WTC11 (cell line): ENCODE measurements around the gene NLGN1. TPM values are rescaled to one million over a fixed set of nuclear protein-coding genes. Genes with fewer than 3 reads are reported as not detected.
A peak's percentile ranks its signal among the peaks of the same experiment; 100 is the strongest.

ENCODE experiments used
- ATAC-seq: fragments of 200-7000 bp; cut with Tn5 transposase; 2 replicates; pipeline ENCODE4 v1.10.0; 2021; ENCODE audit warnings: mild to moderate bottlenecking, moderate library complexity
- CTCF ChIA-PET: fragments of 300-600 bp; sonication (Branson Sonifier 250); formaldehyde crosslinking; loops from one replicate; lab custom pipeline; 2021; ENCODE audit warnings: antibody characterized with exemption; lab: Charles Lee
- POLR2A ChIA-PET: fragments of 350-600 bp; sonication (Branson Sonifier 250); formaldehyde crosslinking; loops from one replicate; lab custom pipeline; 2021; ENCODE audit warnings: antibody characterized with exemption; lab: Charles Lee
- DNase-seq: peaks from one replicate; pipeline ENCODE4 v3.0.0; 2021; ENCODE audit warnings: low spot score
- H3K27ac Mint-ChIP-seq: 2 replicates; pipeline ENCODE4 v1.8.0; 2021; ENCODE audit warnings: mixed read lengths
- H3K27me3 Mint-ChIP-seq: 2 replicates; pipeline ENCODE4 v1.8.0; 2021; ENCODE audit warnings: low read depth, mild to moderate bottlenecking, moderate library complexity, mixed read lengths
- H3K36me3 Mint-ChIP-seq: 2 replicates; pipeline ENCODE4 v1.8.0; 2021; ENCODE audit warnings: mixed read lengths
- H3K4me1 Mint-ChIP-seq: 2 replicates; pipeline ENCODE4 v1.8.0; 2022; ENCODE audit warnings: mixed read lengths
- H3K4me3 Mint-ChIP-seq: 2 replicates; pipeline ENCODE4 v1.8.0; 2021; ENCODE audit warnings: mild to moderate bottlenecking, moderate library complexity, mixed read lengths
- H3K9me3 Mint-ChIP-seq: 2 replicates; pipeline ENCODE4 v1.8.0; 2021; ENCODE audit warnings: mixed read lengths
- AR ChIP-seq: fragments of 250-450 bp; sonication (Bioruptor Pico); IDR thresholded peaks from 2 replicates; pipeline ENCODE4 v1.9.0; 2021; ENCODE audit warnings: mild to moderate bottlenecking
- ATF2 ChIP-seq: sonication (generic); formaldehyde crosslinking; IDR thresholded peaks from 2 replicates; pipeline ENCODE4 v1.8.1; 2022; ENCODE audit warnings: low read depth, missing genetic modification reagents, borderline replicate concordance
- CDX4 ChIP-seq: fragments of 250-450 bp; sonication (Bioruptor Pico); IDR thresholded peaks from 2 replicates; pipeline ENCODE4 v1.9.0; 2021; ENCODE audit warnings: moderate library complexity, mild to moderate bottlenecking, inconsistent platforms, borderline replicate concordance
- CREB1 ChIP-seq: sonication (generic); formaldehyde crosslinking; IDR thresholded peaks from 2 replicates; pipeline ENCODE4 v1.8.0; 2023; ENCODE audit warnings: mild to moderate bottlenecking, missing genetic modification reagents
- ELF4 ChIP-seq: sonication (generic); formaldehyde crosslinking; IDR thresholded peaks from 2 replicates; pipeline ENCODE4 v1.8.1; 2022; ENCODE audit warnings: low read depth, mild to moderate bottlenecking, moderate library complexity, missing genetic modification reagents
- ETV6 ChIP-seq: sonication (generic); formaldehyde crosslinking; IDR thresholded peaks from 2 replicates; pipeline ENCODE4 v1.8.1; 2022; ENCODE audit warnings: mild to moderate bottlenecking, missing genetic modification reagents
- FOXP1 ChIP-seq: sonication (generic); formaldehyde crosslinking; IDR thresholded peaks from 2 replicates; pipeline ENCODE4 v1.8.0; 2022; ENCODE audit warnings: missing genetic modification reagents, mild to moderate bottlenecking, moderate library complexity, borderline replicate concordance
- GRHL2 ChIP-seq: fragments of 250-450 bp; sonication (Bioruptor Pico); IDR thresholded peaks from 2 replicates; pipeline ENCODE4 v1.8.0; 2022; ENCODE audit warnings: mild to moderate bottlenecking, moderate library complexity; ENCODE audit not compliant: insufficient replicate concordance, severe bottlenecking
- IRF1 ChIP-seq: sonication (generic); formaldehyde crosslinking; IDR thresholded peaks from 2 replicates; pipeline ENCODE4 v1.8.0; 2023; ENCODE audit warnings: missing genetic modification reagents
- JAZF1 ChIP-seq: fragments of 250-450 bp; sonication (Bioruptor Pico); IDR thresholded peaks from 2 replicates; pipeline ENCODE4 v1.9.0; 2021; ENCODE audit warnings: moderate library complexity, mild to moderate bottlenecking, inconsistent platforms
- NFATC4 ChIP-seq: fragments of 250-450 bp; sonication (Bioruptor Pico); IDR thresholded peaks from 2 replicates; pipeline ENCODE4 v1.9.0; 2021; ENCODE audit warnings: mild to moderate bottlenecking
- NFE2L1 ChIP-seq: sonication (generic); formaldehyde crosslinking; IDR thresholded peaks from 2 replicates; pipeline ENCODE4 v1.8.1; 2023; ENCODE audit warnings: missing genetic modification reagents
- NFYB ChIP-seq: sonication (generic); formaldehyde crosslinking; conservative IDR thresholded peaks from 2 replicates; pipeline ENCODE4 v1.8.0; 2022; ENCODE audit warnings: low read depth, missing genetic modification reagents
- PRRX2 ChIP-seq: fragments of 250-450 bp; sonication (Bioruptor Pico); IDR thresholded peaks from 2 replicates; pipeline ENCODE4 v1.8.0; 2021; ENCODE audit warnings: mild to moderate bottlenecking
- SOX15 ChIP-seq: fragments of 250-450 bp; sonication (Bioruptor Pico); IDR thresholded peaks from 2 replicates; pipeline ENCODE4 v1.9.0; 2021; ENCODE audit warnings: mild to moderate bottlenecking
- TEAD1 ChIP-seq: sonication (generic); formaldehyde crosslinking; IDR thresholded peaks from 2 replicates; pipeline ENCODE4 v1.8.0; 2022; ENCODE audit warnings: mild to moderate bottlenecking, missing genetic modification reagents
- TEAD4 ChIP-seq: sonication (generic); formaldehyde crosslinking; IDR thresholded peaks from 2 replicates; pipeline ENCODE4 v1.8.0; 2022; ENCODE audit warnings: mild to moderate bottlenecking, missing genetic modification reagents
- ZBTB21 ChIP-seq: sonication (generic); formaldehyde crosslinking; IDR thresholded peaks from 2 replicates; pipeline ENCODE4 v1.8.1; 2023; ENCODE audit warnings: mild to moderate bottlenecking, missing genetic modification reagents, borderline replicate concordance
- ZNF121 ChIP-seq: sonication (generic); formaldehyde crosslinking; IDR thresholded peaks from 2 replicates; pipeline ENCODE4 v1.8.0; 2023; ENCODE audit warnings: missing genetic modification reagents
- ZNF138 ChIP-seq: sonication (generic); formaldehyde crosslinking; conservative IDR thresholded peaks from 2 replicates; pipeline ENCODE4 v1.8.1; 2022; ENCODE audit warnings: mild to moderate bottlenecking, moderate library complexity, missing genetic modification reagents
- ZNF317 ChIP-seq: sonication (generic); formaldehyde crosslinking; IDR thresholded peaks from 2 replicates; pipeline ENCODE4 v1.8.1; 2023; ENCODE audit warnings: low read depth, mild to moderate bottlenecking, moderate library complexity, missing genetic modification reagents, borderline replicate concordance
- ZNF396 ChIP-seq: fragments of 250-450 bp; sonication (Bioruptor Pico); IDR thresholded peaks from 2 replicates; pipeline ENCODE4 v1.8.0; 2021; ENCODE audit warnings: mild to moderate bottlenecking, moderate library complexity, borderline replicate concordance
- ZNF416 ChIP-seq: fragments of 250-450 bp; sonication (Bioruptor Pico); IDR thresholded peaks from 2 replicates; pipeline ENCODE4 v1.9.0; 2021; ENCODE audit warnings: mild to moderate bottlenecking, inconsistent platforms
- ZNF423 ChIP-seq: fragments of 250-450 bp; sonication (Bioruptor Pico); IDR thresholded peaks from 2 replicates; pipeline ENCODE4 v2.1.2; 2022; ENCODE audit warnings: mild to moderate bottlenecking, moderate library complexity
- ZSCAN18 ChIP-seq: fragments of 250-450 bp; sonication (Bioruptor Pico); IDR thresholded peaks from 2 replicates; pipeline ENCODE4 v2.1.2; 2022; ENCODE audit warnings: mild to moderate bottlenecking, moderate library complexity
- total RNA-seq: library from RNA; stranded (reverse); gene quantifications from 3 replicates; pipeline ENCODE4 v1.2.3, GENCODE V29; 2021
- TF ChIP-seq, protein P1 (sequence below): fragments of 200-600 bp; IDR thresholded peaks from 2 replicates; pipeline ENCODE4 v1.8.0; 2022; ENCODE audit warnings: antibody characterized with exemption

Gene NLGN1
- total RNA-seq, 1 experiment from 2014 or later: 12.4 TPM

GRCh38 chr3:173849489-173849888 is 451.9 kb downstream of the NLGN1 start (continued):
- no peak for TF ChIP-seq FOXP1 (CRISPR knock-in tag)
- no peak for TF ChIP-seq ZNF317 (CRISPR knock-in tag)

GRCh38 chr3:173857154-173857553 is 459.6 kb downstream of the NLGN1 start:
- H3K36me3 Mint-ChIP-seq: no peaks in the 10 kb centered on the region
- CTCF ChIA-PET: no interaction called here
- H3K27ac Mint-ChIP-seq: peak overlapping the region; percentile 8
- H3K27me3 Mint-ChIP-seq: no peaks in the 10 kb centered on the region
- peaks cover 15% of the 10 kb centered on the region for H3K4me1 Mint-ChIP-seq
- no peak overlapping the region for H3K4me3 Mint-ChIP-seq
- no peak for TF ChIP-seq ZSCAN18 (CRISPR knock-in tag)
- TF ChIP-seq NFYB: no peak
- TF ChIP-seq ZNF423 (CRISPR knock-in tag): no peak
- TF ChIP-seq TEAD4 (CRISPR knock-in tag): no peak
- TF ChIP-seq ZNF138 (CRISPR knock-in tag): no peak
- no peak for TF ChIP-seq JAZF1 (CRISPR knock-in tag)
- TF ChIP-seq NFATC4: no peak
- TF ChIP-seq, all 79 proteins: peak for 0
- DNase-seq (no peak), ATAC-seq (no peak)
- POLR2A ChIA-PET: no interaction called here
- H3K9me3 Mint-ChIP-seq: no peaks in the 10 kb centered on the region

DNA sequence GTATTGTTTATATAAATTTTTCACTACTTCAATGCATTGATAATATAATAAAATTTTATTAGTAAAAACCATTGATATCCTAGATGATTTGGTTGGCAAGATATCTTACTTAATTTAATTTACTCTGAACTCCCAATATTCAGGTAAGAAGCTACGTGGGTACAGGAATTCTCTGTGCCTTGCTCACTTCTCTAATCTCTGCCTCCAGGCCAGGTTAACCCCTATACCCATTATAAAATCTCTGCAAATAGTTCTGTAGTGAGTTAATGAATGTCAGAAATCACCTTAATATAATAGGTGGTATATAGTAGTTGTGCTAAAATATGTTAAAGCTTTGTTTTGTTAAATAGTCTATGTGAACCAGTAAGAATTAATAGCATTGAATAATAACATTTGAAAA is 465.2 kb downstream of the NLGN1 start:
- ATAC-seq: no peak
- no peak for DNase-seq
- H3K27ac Mint-ChIP-seq: no peak overlapping the region
- no peaks in the 10 kb centered on the region for H3K27me3 Mint-ChIP-seq
- no peaks in the 10 kb centered on the region for H3K9me3 Mint-ChIP-seq
- no peaks in the 10 kb centered on the region for H3K36me3 Mint-ChIP-seq
- peaks cover 37% of the 10 kb centered on the region for H3K4me1 Mint-ChIP-seq
- POLR2A ChIA-PET: interaction anchor here (0.6 kb wide), 1 partner anchor 1151 kb away, joined by 3 read pairs; no protein-coding TSS in a partner anchor
- TF ChIP-seq GRHL2 (CRISPR knock-in tag): no peak
- no peak for TF ChIP-seq NFE2L1 (CRISPR knock-in tag)
- TF ChIP-seq JAZF1 (CRISPR knock-in tag): no peak
- no peak for TF ChIP-seq ELF4 (CRISPR knock-in tag)
- no peak for TF ChIP-seq TEAD1 (CRISPR knock-in tag)
- no peak for TF ChIP-seq CDX4 (CRISPR knock-in tag)
- TF ChIP-seq CREB1: no peak
- no peak for TF ChIP-seq ATF2 (CRISPR knock-in tag)
- no peak for TF ChIP-seq TEAD4 (CRISPR knock-in tag)
- TF ChIP-seq, protein P1, sequence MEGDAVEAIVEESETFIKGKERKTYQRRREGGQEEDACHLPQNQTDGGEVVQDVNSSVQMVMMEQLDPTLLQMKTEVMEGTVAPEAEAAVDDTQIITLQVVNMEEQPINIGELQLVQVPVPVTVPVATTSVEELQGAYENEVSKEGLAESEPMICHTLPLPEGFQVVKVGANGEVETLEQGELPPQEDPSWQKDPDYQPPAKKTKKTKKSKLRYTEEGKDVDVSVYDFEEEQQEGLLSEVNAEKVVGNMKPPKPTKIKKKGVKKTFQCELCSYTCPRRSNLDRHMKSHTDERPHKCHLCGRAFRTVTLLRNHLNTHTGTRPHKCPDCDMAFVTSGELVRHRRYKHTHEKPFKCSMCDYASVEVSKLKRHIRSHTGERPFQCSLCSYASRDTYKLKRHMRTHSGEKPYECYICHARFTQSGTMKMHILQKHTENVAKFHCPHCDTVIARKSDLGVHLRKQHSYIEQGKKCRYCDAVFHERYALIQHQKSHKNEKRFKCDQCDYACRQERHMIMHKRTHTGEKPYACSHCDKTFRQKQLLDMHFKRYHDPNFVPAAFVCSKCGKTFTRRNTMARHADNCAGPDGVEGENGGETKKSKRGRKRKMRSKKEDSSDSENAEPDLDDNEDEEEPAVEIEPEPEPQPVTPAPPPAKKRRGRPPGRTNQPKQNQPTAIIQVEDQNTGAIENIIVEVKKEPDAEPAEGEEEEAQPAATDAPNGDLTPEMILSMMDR: no peak
- TF ChIP-seq SOX15 (CRISPR knock-in tag): no peak
- TF ChIP-seq ETV6: no peak
- TF ChIP-seq ZNF121 (CRISPR knock-in tag): no peak
- no peak for TF ChIP-seq ZBTB21 (CRISPR knock-in tag)
- no peak for TF ChIP-seq ZNF396 (CRISPR knock-in tag)
- no peak for TF ChIP-seq ZNF416 (CRISPR knock-in tag)
- TF ChIP-seq IRF1 (CRISPR knock-in tag): no peak
- no peak for TF ChIP-seq AR
- no peak for TF ChIP-seq ZNF423 (CRISPR knock-in tag)
- TF ChIP-seq PRRX2 (CRISPR knock-in tag): no peak
- CTCF ChIA-PET: no interaction called here
- no peak overlapping the region for H3K4me3 Mint-ChIP-seq
